K562 (cell line): ENCODE results near the gene SKAP1. TPM values are rescaled to one million over a fixed set of nuclear protein-coding genes. Genes with fewer than 3 reads are reported as not detected.

Experiments
- ATAC-seq: fragments of 200-7000 bp; cut with Tn5 transposase; 3 replicates; pipeline ENCODE4 v1.9.1; 2020; ENCODE audit warnings: moderate library complexity
- BruUV-seq: library from RNA; stranded (reverse); fragments of 400-500 nt; replicated peaks from 2 replicates; lab custom pipeline; 2021; lab: Mats Ljungman, UMichigan
- CTCF ChIA-PET: fragments of 300-600 bp; formaldehyde crosslinking; extraction: SDS; loops from one replicate; lab custom pipeline; 2021; ENCODE audit warnings: low intra/inter-chr PET ratio; lab: Yijun Ruan, JAX
- POLR2A ChIA-PET: fragments of 300-600, 350-650 bp; sonication (Branson Sonifier 250); formaldehyde crosslinking; extraction: SDS; loops from one replicate; lab custom pipeline; 2021; ENCODE audit warnings: antibody characterized with exemption, inconsistent platforms; lab: Yijun Ruan, JAX
- DNase-seq, 4 experiments: peaks; one replicate each; pipeline versions ENCODE4 v3.0.0 to v3.0.0-alpha.2; 2011 to 2018; ENCODE audit warnings: low spot score in 3 of 4, mixed read lengths in 3 of 4; ENCODE audit errors: extremely low read depth in 1 of 4
- FAIRE-seq: peaks from 2 replicates; lab custom pipeline; 2011; peaks lifted over from hg19 to GRCh38; lab: Jason Lieb, UNC
- H2AFZ ChIP-seq: 2 replicates; pipeline ENCODE4 v1.6.0; 2011; ENCODE audit warnings: low read depth, low read length, control low read depth, inconsistent platforms
- H3K27ac ChIP-seq: fragments of 200-600 bp; 3 replicates; pipeline ENCODE4 v1.8.0; 2011; ENCODE audit warnings: low read depth, mild to moderate bottlenecking, control low read depth, inconsistent platforms, low read length, moderate library complexity, mixed read lengths; ENCODE audit errors: extremely low read depth
- H3K27me3 ChIP-seq, 2 experiments: fragments of 300-600 bp in 1 of 2; 2 replicates in 1 of 2; 3 replicates in 1 of 2; pipeline versions ENCODE4 v1.6.0 to v1.8.0; 2011; ENCODE audit warnings: inconsistent platforms in 2 of 2, low read length in 2 of 2, mild to moderate bottlenecking in 1 of 2, mixed read lengths in 1 of 2, moderate library complexity in 1 of 2; ENCODE audit not compliant: control insufficient read depth in 2 of 2, insufficient read depth in 2 of 2
- H3K36me3 ChIP-seq: fragments of 300-600 bp; 3 replicates; pipeline ENCODE4 v1.8.0; 2011; ENCODE audit warnings: mild to moderate bottlenecking, low read length, inconsistent platforms; ENCODE audit not compliant: control insufficient read depth, insufficient read depth
- H3K4me1 ChIP-seq, 2 experiments: fragments of 200-600 bp in 1 of 2; replicated peaks in 1 of 2; 2 replicates in 1 of 2; 3 replicates in 1 of 2; pipeline versions ENCODE4 v1.5.1 to v1.8.0; 2011; ENCODE audit warnings: inconsistent platforms in 2 of 2, low read length in 2 of 2, mild to moderate bottlenecking in 1 of 2, mixed read lengths in 1 of 2, moderate library complexity in 1 of 2; ENCODE audit not compliant: control insufficient read depth in 2 of 2, insufficient read depth in 2 of 2
- H3K4me2 ChIP-seq: 2 replicates; pipeline ENCODE4 v1.6.1; 2011; ENCODE audit warnings: low read length, control low read depth, inconsistent platforms, mixed read lengths; ENCODE audit not compliant: insufficient read depth
- H3K4me3 ChIP-seq: fragments of 200-600 bp; sonication (generic), shearing (Covaris generic); 2 replicates; pipeline ENCODE4 v1.5.1; 2016; ENCODE audit warnings: control low read depth, inconsistent platforms
- H3K79me2 ChIP-seq: fragments of 200-600 bp; 3 replicates; pipeline ENCODE4 v1.8.0; 2011; ENCODE audit warnings: low read length, inconsistent platforms; ENCODE audit not compliant: control insufficient read depth, insufficient read depth
- H3K9ac ChIP-seq, 2 experiments: 2 replicates each; pipeline versions ENCODE4 v1.6.0 to v1.6.1; 2011; ENCODE audit warnings: low read depth in 2 of 2, low read length in 2 of 2, control low read depth in 1 of 2, inconsistent platforms in 1 of 2, mild to moderate bottlenecking in 1 of 2, mixed read lengths in 1 of 2; ENCODE audit not compliant: insufficient read depth in 1 of 2
- H3K9me1 ChIP-seq: one replicate; pipeline ENCODE4 v1.6.0; 2011; ENCODE audit warnings: inconsistent platforms, mild to moderate bottlenecking, low read length, moderate library complexity; ENCODE audit not compliant: control insufficient read depth, insufficient read depth
- H3K9me3 ChIP-seq: replicated peaks from 2 replicates; pipeline ENCODE4 v1.5.1; 2011; ENCODE audit warnings: low read depth, low read length, inconsistent platforms; ENCODE audit not compliant: control insufficient read depth, insufficient read depth
- H4K20me1 ChIP-seq: replicated peaks from 2 replicates; pipeline ENCODE4 v1.6.1; 2011; ENCODE audit warnings: low read length, inconsistent platforms, mixed read lengths; ENCODE audit not compliant: control insufficient read depth, insufficient read depth
- C11orf30 ChIP-seq: fragments of 450-650 bp; IDR thresholded peaks from 2 replicates; pipeline ENCODE4 v1.6.1; 2016; ENCODE audit warnings: low read depth, mild to moderate bottlenecking
- CEBPG ChIP-seq, 3 experiments: fragments of 200-800 bp in 1 of 3; sonication (Bioruptor generic) in 1 of 3; sonication (generic) in 1 of 3; formaldehyde crosslinking in 1 of 3; IDR thresholded peaks in 2 of 3; conservative IDR thresholded peaks in 1 of 3; 2 replicates each; pipeline versions ENCODE4 v1.6.1 to v1.8.0; 2016 to 2022; ENCODE audit warnings: missing compliant biosample characterization in 2 of 3, missing genetic modification characterization in 2 of 3, mild to moderate bottlenecking in 1 of 3, missing genetic modification reagents in 1 of 3
- CREM ChIP-seq: IDR thresholded peaks from 2 replicates; pipeline ENCODE4 v1.6.1; 2014; ENCODE audit warnings: antibody characterized with exemption, low read depth
- ID3 ChIP-seq, 2 experiments: fragments of 250-450 bp in 1 of 2; fragments of 450-650 bp in 1 of 2; sonication (Bioruptor Pico) in 1 of 2; IDR thresholded peaks; 2 replicates each; pipeline versions ENCODE4 v1.6.1 to v1.8.0; 2016 to 2021; ENCODE audit warnings: mild to moderate bottlenecking in 2 of 2, moderate library complexity in 2 of 2, missing compliant biosample characterization in 1 of 2, missing genetic modification characterization in 1 of 2
- ILK ChIP-seq: fragments of 450-650 bp; IDR thresholded peaks from 2 replicates; pipeline ENCODE4 v1.6.1; 2016; ENCODE audit warnings: missing genetic modification characterization, low read depth, mild to moderate bottlenecking, missing compliant biosample characterization, moderate library complexity, borderline replicate concordance
- JUND ChIP-seq, 2 experiments: IDR thresholded peaks; 2 replicates in 1 of 2; 3 replicates in 1 of 2; pipeline ENCODE4 v1.6.1; 2011; ENCODE audit warnings: borderline replicate concordance in 2 of 2, low read depth in 2 of 2, low read length in 2 of 2, improper control_type of control experiment in 1 of 2, missing biosample characterization in 1 of 2, missing genetic modification characterization in 1 of 2, missing genetic modification reagents in 1 of 2
- LARP7 ChIP-seq: fragments of 450-650 bp; IDR thresholded peaks from 2 replicates; pipeline ENCODE4 v1.6.1; 2016
- NEUROD1 ChIP-seq: fragments of 150-350 bp; IDR thresholded peaks from 2 replicates; pipeline ENCODE4 v1.6.1; 2014; ENCODE audit warnings: borderline replicate concordance, low read length, low read depth; ENCODE audit not compliant: partially characterized antibody
- RAD21 ChIP-seq, 2 experiments: fragments of 250-450 bp in 1 of 2; fragments of 450-650 bp in 1 of 2; sonication (Bioruptor Pico) in 1 of 2; formaldehyde crosslinking in 1 of 2; IDR thresholded peaks in 1 of 2; conservative IDR thresholded peaks in 1 of 2; 2 replicates each; pipeline versions ENCODE4 v1.4.0 to v1.8.0; 2020 to 2022; ENCODE audit warnings: mild to moderate bottlenecking in 2 of 2, moderate library complexity in 1 of 2
- SMAD4 ChIP-seq: fragments of 250-450 bp; sonication (Bioruptor Pico); conservative IDR thresholded peaks from 2 replicates; pipeline ENCODE4 v1.8.0; 2021; ENCODE audit warnings: inconsistent platforms, mild to moderate bottlenecking, moderate library complexity
- WGBS: fragments of 100-300 bp; shearing (Covaris generic); methylation state at CpG from one replicate; pipeline ENCODE4 v1.1.6; 2016; ENCODE audit warnings: low coverage, mixed read lengths; ENCODE audit not compliant: insufficient coverage; ENCODE audit errors: missing lambda C conversion rate; 5-methylcytosine and 5-hydroxymethylcytosine counted together
- in situ Hi-C: fragments of 300-500 bp; cut with MboI; formaldehyde crosslinking; loops from 4 replicates; pipeline ENCODE4 v1.15.0; 2018; ENCODE audit warnings: inconsistent platforms, mixed read lengths
- intact Hi-C: fragments of 100-400 bp; cut with micrococcal nuclease; formaldehyde crosslinking; loops from 2 replicates; pipeline ENCODE4 v1.14.2; 2022
- polyA plus RNA-seq, 8 experiments: library from polyadenylated mRNA; depleted of rRNA in 4 of 8; stranded (reverse) in 5 of 8; unstranded in 3 of 8; fragments of >200 nt; fragmentation: Nextera tagmentation in 2 of 8; fragmentation: Illumina TruSeq in 1 of 8; extraction: Ambion mirVana in 2 of 8; extraction: Trizol in 1 of 8; gene quantifications; 2 replicates each; pipeline versions ENCODE4 v1.2.1 to v1.2.3, GENCODE V29; 2011 to 2014; ENCODE audit warnings: inconsistent platforms in 1 of 8, missing spikeins in 1 of 8
- total RNA-seq, 7 experiments: library from RNA; depleted of rRNA in 6 of 7; stranded (reverse); fragments of >200 nt in 6 of 7; fragmentation: Illumina TruSeq in 2 of 7; extraction: Trizol in 2 of 7; gene quantifications; 2 replicates each; pipeline versions ENCODE4 v1.2.1 to v1.2.3, GENCODE V29; 2011 to 2021; ENCODE audit warnings: low replicate concordance in 1 of 7
- TF ChIP-seq, protein P1 (sequence below): fragments of 450-650 bp; formaldehyde crosslinking; IDR thresholded peaks from 2 replicates; pipeline ENCODE4 v1.4.0; 2020; ENCODE audit warnings: mild to moderate bottlenecking, moderate library complexity
- TF ChIP-seq, protein P2 (sequence below), 2 experiments: fragments of 450-650 bp; IDR thresholded peaks; 2 replicates each; pipeline ENCODE4 v1.6.1; 2018; ENCODE audit warnings: mild to moderate bottlenecking in 2 of 2, low read depth in 1 of 2; ENCODE audit not compliant: partially characterized antibody in 2 of 2

SKAP1 gene
- total and polyA plus RNA-seq, 9 of the 15 experiments (the other 6 are each of a cell fraction or from before 2014, with no cell fraction given), result 0.06 to 0.80 (median 0.10) TPM; not detected in 4

DNA sequence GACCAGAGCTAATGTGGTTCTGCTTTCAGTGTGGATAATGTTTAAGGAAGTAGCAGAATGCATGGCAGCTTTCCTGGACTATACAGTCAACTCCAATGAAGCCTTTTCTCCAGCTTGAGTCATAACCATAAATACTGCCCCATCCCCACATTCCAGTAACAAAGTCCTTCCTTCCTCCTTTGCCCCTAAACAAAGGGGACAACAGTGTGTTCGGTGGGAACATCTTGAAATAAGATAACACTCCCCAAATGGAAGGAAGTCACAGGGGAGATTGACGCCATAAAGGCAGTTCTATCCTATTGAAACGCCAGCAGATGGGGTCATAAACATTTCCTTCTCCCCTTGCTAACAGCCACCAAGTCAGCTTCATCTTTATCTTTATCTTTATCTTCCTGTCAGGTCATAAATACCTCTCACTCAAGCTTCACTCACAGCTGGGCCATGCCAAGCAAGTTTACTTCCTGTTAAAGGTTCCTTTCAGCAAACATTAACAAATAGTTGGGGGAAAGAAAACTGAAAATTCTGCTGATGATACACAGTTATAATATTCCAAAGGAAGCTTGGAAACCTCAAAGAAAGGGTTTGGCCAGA lies 185.8 kb downstream of the SKAP1 start:
- peak; percentile 29 for FAIRE-seq
- 0% methylated on average over 3 of the region's 3 CpGs for WGBS
- TSS peak; percentile 70 for BruUV-seq
- Histone ChIP-seq H3K4me2 (peak overlapping the region; percentile 46), H3K9ac (peak overlapping the region in 1 of 2 experiments; percentile 44; a peak in 2 of 4 replicates), H3K27me3 (no peaks in the 10 kb centered on the region), H3K36me3 (no peaks in the 10 kb centered on the region; the same call in 2 of the 3 replicates), H3K9me3 (no peaks in the 10 kb centered on the region), H3K4me1 (peaks cover 12 to 84% of the 10 kb centered on the region in 2 experiments), H4K20me1 (no peaks in the 10 kb centered on the region), H2AFZ (peak overlapping the region; percentile 87), H3K27ac (peak overlapping the region; percentile 85), H3K4me3 (no peak overlapping the region), H3K79me2 (no peaks in the 10 kb centered on the region), H3K9me1 (no peaks in the 10 kb centered on the region)
- intact Hi-C loops (no loop called here), in situ Hi-C loops (no loop called here)
- peak; percentile 21; the same call in 2 of the 3 replicates for ATAC-seq
- CTCF ChIA-PET, result no interaction called here
- POLR2A ChIA-PET, result interaction anchor here (1.1 to 1.5 kb wide), 2 partner anchors 17 to 20 kb away, joined by 3 to 4 read pairs; no protein-coding TSS in a partner anchor
- peak in 2 of 4 experiments; percentile 27 to 61 for DNase-seq
- TF ChIP-seq NEUROD1, result peak; percentile 26
- TF ChIP-seq ID3 (CRISPR knock-in tag; IDR thresholded peaks at IDR 0.05), result no peak
- peak; percentile 72; the same call in 1 of the 2 replicates for TF ChIP-seq ID3 (tag; IDR thresholded peaks at IDR 0.05)
- 0 out of 2 replicates have a peak, but pooled peaks have one; percentile 14 for TF ChIP-seq JUND (IDR thresholded peaks at IDR 0.05; ENCODE audit: borderline replicate concordance, low read depth, low read length)
- peak; percentile 27; the same call in 1 of the 3 replicates for TF ChIP-seq JUND (tag; IDR thresholded peaks at IDR 0.05; ENCODE audit: borderline replicate concordance, low read depth, low read length)
- TF ChIP-seq SMAD4, result peak; percentile 57; the same call in 1 of the 2 replicates
- no peak for TF ChIP-seq ILK
- peak; percentile 21 to 44; a peak in 2 of 4 replicates for TF ChIP-seq RAD21 (CRISPR knock-in tag; conservative IDR thresholded peaks at IDR 0.05 in 1 of 2, IDR thresholded peaks at IDR 0.05 in 1 of 2)
- TF ChIP-seq C11orf30, result peak; percentile 45
- TF ChIP-seq LARP7, result no peak
- TF ChIP-seq, protein P1, sequence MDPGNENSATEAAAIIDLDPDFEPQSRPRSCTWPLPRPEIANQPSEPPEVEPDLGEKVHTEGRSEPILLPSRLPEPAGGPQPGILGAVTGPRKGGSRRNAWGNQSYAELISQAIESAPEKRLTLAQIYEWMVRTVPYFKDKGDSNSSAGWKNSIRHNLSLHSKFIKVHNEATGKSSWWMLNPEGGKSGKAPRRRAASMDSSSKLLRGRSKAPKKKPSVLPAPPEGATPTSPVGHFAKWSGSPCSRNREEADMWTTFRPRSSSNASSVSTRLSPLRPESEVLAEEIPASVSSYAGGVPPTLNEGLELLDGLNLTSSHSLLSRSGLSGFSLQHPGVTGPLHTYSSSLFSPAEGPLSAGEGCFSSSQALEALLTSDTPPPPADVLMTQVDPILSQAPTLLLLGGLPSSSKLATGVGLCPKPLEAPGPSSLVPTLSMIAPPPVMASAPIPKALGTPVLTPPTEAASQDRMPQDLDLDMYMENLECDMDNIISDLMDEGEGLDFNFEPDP, result no peak
- no peak for TF ChIP-seq CEBPG (CRISPR knock-in tag; IDR thresholded peaks at IDR 0.05)
- no peak for TF ChIP-seq CEBPG (tag; conservative IDR thresholded peaks at IDR 0.05 in 1 of 2, IDR thresholded peaks at IDR 0.05 in 1 of 2)
- 0 out of 2 replicates have a peak, but pooled peaks have one; percentile 33 for TF ChIP-seq CREM
- TF ChIP-seq, protein P2, sequence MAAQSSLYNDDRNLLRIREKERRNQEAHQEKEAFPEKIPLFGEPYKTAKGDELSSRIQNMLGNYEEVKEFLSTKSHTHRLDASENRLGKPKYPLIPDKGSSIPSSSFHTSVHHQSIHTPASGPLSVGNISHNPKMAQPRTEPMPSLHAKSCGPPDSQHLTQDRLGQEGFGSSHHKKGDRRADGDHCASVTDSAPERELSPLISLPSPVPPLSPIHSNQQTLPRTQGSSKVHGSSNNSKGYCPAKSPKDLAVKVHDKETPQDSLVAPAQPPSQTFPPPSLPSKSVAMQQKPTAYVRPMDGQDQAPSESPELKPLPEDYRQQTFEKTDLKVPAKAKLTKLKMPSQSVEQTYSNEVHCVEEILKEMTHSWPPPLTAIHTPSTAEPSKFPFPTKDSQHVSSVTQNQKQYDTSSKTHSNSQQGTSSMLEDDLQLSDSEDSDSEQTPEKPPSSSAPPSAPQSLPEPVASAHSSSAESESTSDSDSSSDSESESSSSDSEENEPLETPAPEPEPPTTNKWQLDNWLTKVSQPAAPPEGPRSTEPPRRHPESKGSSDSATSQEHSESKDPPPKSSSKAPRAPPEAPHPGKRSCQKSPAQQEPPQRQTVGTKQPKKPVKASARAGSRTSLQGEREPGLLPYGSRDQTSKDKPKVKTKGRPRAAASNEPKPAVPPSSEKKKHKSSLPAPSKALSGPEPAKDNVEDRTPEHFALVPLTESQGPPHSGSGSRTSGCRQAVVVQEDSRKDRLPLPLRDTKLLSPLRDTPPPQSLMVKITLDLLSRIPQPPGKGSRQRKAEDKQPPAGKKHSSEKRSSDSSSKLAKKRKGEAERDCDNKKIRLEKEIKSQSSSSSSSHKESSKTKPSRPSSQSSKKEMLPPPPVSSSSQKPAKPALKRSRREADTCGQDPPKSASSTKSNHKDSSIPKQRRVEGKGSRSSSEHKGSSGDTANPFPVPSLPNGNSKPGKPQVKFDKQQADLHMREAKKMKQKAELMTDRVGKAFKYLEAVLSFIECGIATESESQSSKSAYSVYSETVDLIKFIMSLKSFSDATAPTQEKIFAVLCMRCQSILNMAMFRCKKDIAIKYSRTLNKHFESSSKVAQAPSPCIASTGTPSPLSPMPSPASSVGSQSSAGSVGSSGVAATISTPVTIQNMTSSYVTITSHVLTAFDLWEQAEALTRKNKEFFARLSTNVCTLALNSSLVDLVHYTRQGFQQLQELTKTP (IDR thresholded peaks at IDR 0.05; ENCODE audit: low read depth in 1 of 2, partially characterized antibody in 2 of 2), result peak; percentile 9 to 41
